ELF-1 (cell line): ENCODE results near the gene MAPK8.
A peak's percentile ranks its signal among the peaks of the same experiment; 100 is the strongest.

Experiments
- DNase-seq: peaks from one replicate; pipeline ENCODE4 v3.0.0-alpha.2; 2016; ENCODE audit warnings: low read depth, low spot score

The MAPK8 gene

GRCh38 chr10:48475943-48476278, 169.4 kb downstream of the MAPK8 start:
- no peak for DNase-seq

GRCh38 chr10:48476279-48476982, 170.0 kb downstream of the MAPK8 start:
- DNase-seq = peak; percentile 55

GRCh38 chr10:48477141-48477540, 170.7 kb downstream of the MAPK8 start:
- no peak for DNase-seq

- DNase-seq = no peak
Observed at GRCh38 chr10:48477616-48478015, 171.1 kb downstream of the MAPK8 start.

- DNase-seq = no peak
Observed at GRCh38 chr10:48478469-48478868, 172.0 kb downstream of the MAPK8 start.

GRCh38 chr10:48478980-48479811, 172.7 kb downstream of the MAPK8 start:
- no peak for DNase-seq

GRCh38 chr10:48480397-48481374, 174.2 kb downstream of the MAPK8 start:
- DNase-seq = no peak

GRCh38 chr10:48481385-48481784, 174.9 kb downstream of the MAPK8 start:
- DNase-seq = no peak

- no peak for DNase-seq
Observed at GRCh38 chr10:48482207-48482606, 175.7 kb downstream of the MAPK8 start.

GRCh38 chr10:48484911-48485310, 178.4 kb downstream of the MAPK8 start:
- DNase-seq = no peak

GRCh38 chr10:48485711-48486110, 179.2 kb downstream of the MAPK8 start:
- DNase-seq = no peak

- no peak for DNase-seq
Observed at GRCh38 chr10:48487244-48487643, 180.8 kb downstream of the MAPK8 start.
